SJSA1 (cell line): ENCODE measurements around the gene SMIM28. TPM values are rescaled to one million over a fixed set of nuclear protein-coding genes. Genes with fewer than 3 reads are reported as not detected.
"Not testable (repeated sequence)": the region's sequence is repeated elsewhere in the genome, so short reads cannot be mapped to it uniquely, and the experiment has no call there.

Source experiments
- DNase-seq, 2 experiments: peaks; one replicate each; pipeline ENCODE4 v3.0.0-alpha.2; 2015 to 2020; ENCODE audit warnings: low spot score in 2 of 2, low read depth in 1 of 2
- H3K27ac ChIP-seq: fragments of 250-450 bp; sonication (Bioruptor Pico); 2 replicates; pipeline ENCODE4 v1.5.1; 2020; ENCODE audit warnings: mild to moderate bottlenecking, moderate library complexity
- H3K27me3 ChIP-seq: fragments of 250-450 bp; sonication (Bioruptor Pico); replicated peaks from 2 replicates; pipeline ENCODE4 v1.5.1; 2020; ENCODE audit warnings: mild to moderate bottlenecking, moderate library complexity
- H3K36me3 ChIP-seq: fragments of 250-450 bp; sonication (Bioruptor Pico); 2 replicates; pipeline ENCODE4 v1.5.1; 2020; ENCODE audit warnings: mild to moderate bottlenecking
- H3K4me1 ChIP-seq: fragments of 250-450 bp; sonication (Bioruptor Pico); replicated peaks from 2 replicates; pipeline ENCODE4 v1.6.1; 2021; ENCODE audit warnings: mild to moderate bottlenecking
- H3K4me3 ChIP-seq: fragments of 250-450 bp; sonication (Bioruptor Pico); 2 replicates; pipeline ENCODE4 v1.5.1; 2020; ENCODE audit warnings: mild to moderate bottlenecking
- H3K9me3 ChIP-seq: fragments of 250-450 bp; sonication (Bioruptor Pico); replicated peaks from 2 replicates; pipeline ENCODE4 v1.5.1; 2020; ENCODE audit warnings: mild to moderate bottlenecking
- total RNA-seq: library from RNA; depleted of rRNA; stranded (reverse); fragments of >200 nt; shearing (Covaris generic); gene quantifications from 2 replicates; pipeline ENCODE4 v1.2.3, GENCODE V29; 2014

Gene SMIM28
- total RNA-seq, 1 experiment from 2014 or later, result not detected

- Histone ChIP-seq H3K4me3 (no peak overlapping the region), H3K36me3 (peaks cover 21% of the 10 kb centered on the region), H3K9me3 (no peaks in the 10 kb centered on the region; the same call in 1 of the 2 replicates), H3K27ac (no peak overlapping the region), H3K27me3 (no peaks in the 10 kb centered on the region), H3K4me1 (no peaks in the 10 kb centered on the region)
- DNase-seq, result no peak
Observed at GRCh38 chr6:138421608-138422007, 43.9 kb downstream of the SMIM28 start.

GRCh38 chr6:138422861-138423260 is 45.2 kb downstream of the SMIM28 start:
- Histone ChIP-seq H3K27ac (no peak overlapping the region), H3K4me1 (no peaks in the 10 kb centered on the region), H3K4me3 (no peak overlapping the region), H3K9me3 (no peaks in the 10 kb centered on the region; the same call in 1 of the 2 replicates), H3K27me3 (no peaks in the 10 kb centered on the region), H3K36me3 (peaks cover 21% of the 10 kb centered on the region)
- no peak for DNase-seq

- H3K4me3 ChIP-seq, result no peak overlapping the region
- H3K9me3 ChIP-seq, result no peaks in the 10 kb centered on the region
- no peak for DNase-seq
- H3K27me3 ChIP-seq, result no peaks in the 10 kb centered on the region
- no peaks in the 10 kb centered on the region for H3K4me1 ChIP-seq
- H3K36me3 ChIP-seq, result peaks cover 26% of the 10 kb centered on the region
- no peak overlapping the region for H3K27ac ChIP-seq
Observed at GRCh38 chr6:138424004-138424904, 46.5 kb downstream of the SMIM28 start.

- DNase-seq, H3K9me3 ChIP-seq, H3K4me3 ChIP-seq, H3K27ac ChIP-seq, H3K4me1 ChIP-seq, H3K27me3 ChIP-seq: not testable (repeated sequence)
- H3K36me3 ChIP-seq, result peaks cover 26% of the 10 kb centered on the region
Observed at GRCh38 chr6:138425256-138425655, 47.6 kb downstream of the SMIM28 start.

- H3K27me3 ChIP-seq, result no peaks in the 10 kb centered on the region
- no peaks in the 10 kb centered on the region for H3K4me1 ChIP-seq
- no peak overlapping the region for H3K27ac ChIP-seq
- H3K9me3 ChIP-seq, result no peaks in the 10 kb centered on the region
- peaks cover 24% of the 10 kb centered on the region for H3K36me3 ChIP-seq
- no peak overlapping the region for H3K4me3 ChIP-seq
- DNase-seq, result no peak
Observed at GRCh38 chr6:138426500-138427123, 48.9 kb downstream of the SMIM28 start.

- no peak overlapping the region for H3K4me3 ChIP-seq
- H3K27me3 ChIP-seq, result no peaks in the 10 kb centered on the region
Observed at GRCh38 chr6:138427701-138428100, 50.0 kb downstream of the SMIM28 start.

GRCh38 chr6:138428944-138429598 is 51.4 kb downstream of the SMIM28 start:
- no peak overlapping the region for H3K4me3 ChIP-seq
- no peaks in the 10 kb centered on the region for H3K4me1 ChIP-seq
- DNase-seq, result peak in 1 of 2 experiments; percentile 41
- H3K9me3 ChIP-seq, result no peaks in the 10 kb centered on the region
- no peaks in the 10 kb centered on the region for H3K27me3 ChIP-seq
- no peak overlapping the region for H3K27ac ChIP-seq
- H3K36me3 ChIP-seq, result peaks cover 23% of the 10 kb centered on the region

More at GRCh38 chr6:138427701-138428100, 50.0 kb downstream of the SMIM28 start:
- Histone ChIP-seq H3K36me3 (peaks cover 22% of the 10 kb centered on the region), H3K4me1 (no peaks in the 10 kb centered on the region), H3K27ac (no peak overlapping the region), H3K9me3 (no peaks in the 10 kb centered on the region)
- no peak for DNase-seq

- peaks cover under 1% of the 10 kb centered on the region for H3K4me1 ChIP-seq
- no peak overlapping the region for H3K27ac ChIP-seq
- H3K9me3 ChIP-seq, result no peaks in the 10 kb centered on the region
- DNase-seq, result no peak
- peaks cover 18% of the 10 kb centered on the region; the same call in 1 of the 2 replicates for H3K36me3 ChIP-seq
- H3K4me3 ChIP-seq, result no peak overlapping the region
- no peaks in the 10 kb centered on the region for H3K27me3 ChIP-seq
Observed at GRCh38 chr6:138429761-138430160, 52.1 kb downstream of the SMIM28 start.

- DNase-seq, result no peak
- H3K27me3 ChIP-seq, result no peaks in the 10 kb centered on the region
- peaks cover 5% of the 10 kb centered on the region for H3K4me1 ChIP-seq
- no peak overlapping the region for H3K4me3 ChIP-seq
- H3K27ac ChIP-seq, result no peak overlapping the region
- no peaks in the 10 kb centered on the region for H3K9me3 ChIP-seq
- H3K36me3 ChIP-seq, result peaks cover 18% of the 10 kb centered on the region; the same call in 1 of the 2 replicates
Observed at GRCh38 chr6:138430361-138431145, 52.8 kb downstream of the SMIM28 start.

DNA sequence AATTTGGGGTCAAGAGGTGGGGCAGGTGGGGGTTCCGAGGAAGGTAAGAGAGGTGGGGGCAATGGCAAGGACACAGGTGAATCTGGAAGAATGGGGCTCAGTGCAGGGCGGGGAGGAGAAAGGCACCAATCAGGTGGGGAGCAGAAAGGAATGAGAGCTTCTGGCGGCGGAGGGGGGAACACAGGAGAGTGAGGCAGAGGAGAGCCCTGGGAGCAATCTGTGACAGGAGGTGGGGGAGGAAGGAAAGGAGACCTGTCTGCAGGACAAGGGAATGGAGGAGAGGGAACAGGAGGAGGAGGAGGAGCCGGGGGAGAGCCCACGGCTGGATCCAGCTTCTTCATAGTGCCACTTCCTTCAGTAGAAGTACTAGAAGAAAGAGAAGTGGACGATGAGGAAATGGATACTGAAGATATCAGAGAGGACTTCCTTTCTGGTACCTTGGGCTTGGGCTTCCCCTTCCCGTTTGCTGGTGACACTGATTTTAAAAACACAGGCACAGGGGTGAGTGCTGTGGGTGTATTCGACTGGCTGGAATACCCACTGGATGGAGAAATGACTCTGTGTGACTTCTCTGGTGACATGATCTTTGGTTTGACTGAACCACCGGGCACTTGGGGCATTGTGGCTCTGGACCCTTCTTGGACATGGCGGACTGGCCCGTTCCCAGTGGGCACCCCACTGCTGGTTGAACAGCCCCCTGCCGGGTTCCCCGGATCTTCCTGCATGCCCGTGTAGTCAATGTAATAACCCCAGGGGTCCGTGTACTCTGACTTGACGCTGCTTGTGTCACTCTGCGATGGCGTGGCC is 53.8 kb downstream of the SMIM28 start:
- no peaks in the 10 kb centered on the region for H3K9me3 ChIP-seq
- DNase-seq, result no peak
- H3K4me1 ChIP-seq, result peaks cover 5% of the 10 kb centered on the region
- H3K27me3 ChIP-seq, result no peaks in the 10 kb centered on the region
- peaks cover 22% of the 10 kb centered on the region for H3K36me3 ChIP-seq
- no peak overlapping the region for H3K4me3 ChIP-seq
- no peak overlapping the region for H3K27ac ChIP-seq

DNA sequence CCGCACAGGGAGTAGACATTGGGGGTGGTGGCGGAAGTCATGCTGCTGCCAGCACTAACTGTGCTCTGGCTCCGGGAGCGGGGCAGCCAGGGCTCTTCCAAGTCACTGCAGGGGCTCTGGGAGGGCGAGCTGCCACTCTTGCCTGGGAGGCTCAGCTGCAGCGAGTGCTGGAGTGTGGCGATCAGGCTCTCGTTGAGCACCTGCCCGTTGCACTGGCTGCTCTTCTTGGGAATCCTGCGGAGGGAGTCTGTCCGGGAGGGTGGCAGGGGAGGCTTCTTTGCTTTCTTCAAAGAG is 54.3 kb downstream of the SMIM28 start:
- no peak overlapping the region for H3K4me3 ChIP-seq
- no peak overlapping the region for H3K27ac ChIP-seq
- no peak for DNase-seq

More for the DNA sequence above, 54.3 kb downstream of the SMIM28 start:
- H3K4me1 ChIP-seq, result peaks cover 5% of the 10 kb centered on the region
- peaks cover 25% of the 10 kb centered on the region for H3K36me3 ChIP-seq
- no peaks in the 10 kb centered on the region for H3K9me3 ChIP-seq
- no peaks in the 10 kb centered on the region for H3K27me3 ChIP-seq
